HG03558 (cell line): ENCODE data around the gene TMEM132A.

ENCODE experiments used
- ATAC-seq: cut with Tn5 transposase; IDR thresholded peaks from one replicate; pipeline ENCODE4 v1.9.1; 2021; ENCODE audit warnings: moderate number of reproducible peaks; ENCODE audit not compliant: unreplicated experiment; ENCODE audit errors: extremely low read depth

Gene TMEM132A

GRCh38 chr11:60978546-60979380 is 54.5 kb downstream of the TMEM132A start:
- ATAC-seq: no peak

DNA sequence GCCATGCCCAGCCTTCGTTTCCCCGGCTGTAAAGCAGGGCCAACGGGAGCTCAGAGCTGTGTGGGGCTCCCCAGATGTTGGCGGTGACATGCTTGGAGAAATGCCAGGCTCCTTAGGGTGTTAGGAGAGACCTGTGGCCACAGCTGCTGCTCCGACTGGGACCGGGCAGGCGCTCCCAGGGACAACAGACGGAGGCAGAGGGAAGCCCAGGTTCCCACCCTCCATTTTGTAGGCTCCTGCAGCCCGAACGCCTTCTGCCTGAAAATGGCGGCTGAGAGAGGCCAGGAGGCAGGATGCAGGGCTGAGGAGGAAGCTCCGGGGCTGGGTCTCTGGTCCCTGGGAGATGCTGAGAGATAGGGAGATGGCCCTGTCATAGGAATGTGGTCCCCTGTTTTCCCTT is 57.3 kb downstream of the TMEM132A start:
- no peak for ATAC-seq

DNA sequence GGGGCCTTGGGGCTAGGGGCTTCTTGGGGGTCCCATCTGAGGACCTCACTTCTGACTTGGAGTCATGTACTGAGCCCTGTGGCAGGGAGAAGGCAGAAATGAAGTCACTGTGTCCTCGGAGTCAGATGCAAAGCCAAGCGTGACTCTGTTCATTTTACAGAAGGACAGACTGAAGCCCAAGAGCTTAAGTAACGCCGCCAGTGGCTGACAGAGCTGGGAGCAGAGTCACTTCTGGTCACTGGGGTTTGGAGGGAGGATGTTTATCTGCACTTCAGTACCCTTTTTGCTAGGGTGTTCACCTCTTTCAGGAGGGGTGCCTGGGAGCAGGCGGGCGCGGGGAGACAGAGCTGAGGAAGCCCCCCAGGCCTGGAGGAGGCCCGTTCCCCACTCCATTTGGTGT is 57.9 kb downstream of the TMEM132A start:
- no peak for ATAC-seq

GRCh38 chr11:60984149-60984548 is 59.9 kb downstream of the TMEM132A start:
- no peak for ATAC-seq

DNA sequence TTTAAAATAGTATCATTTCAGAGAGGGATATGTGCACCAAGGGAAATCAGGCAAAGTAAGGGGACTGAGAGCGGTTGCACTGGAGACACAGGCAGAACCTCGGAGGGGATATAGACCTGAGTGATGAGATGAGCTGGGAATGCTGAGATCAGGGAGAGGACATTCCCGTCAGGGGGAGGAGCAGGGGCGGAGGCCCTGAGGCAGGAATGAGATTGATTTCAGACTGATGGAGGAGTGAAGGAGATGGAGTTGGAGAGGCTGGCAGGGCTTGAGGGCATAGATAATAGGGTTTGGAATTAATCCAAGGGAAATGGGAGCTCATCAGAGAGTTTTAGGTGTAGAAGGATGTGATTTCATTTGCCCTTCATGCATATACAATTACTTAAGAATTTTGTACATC is 60.4 kb downstream of the TMEM132A start:
- no peak for ATAC-seq

DNA sequence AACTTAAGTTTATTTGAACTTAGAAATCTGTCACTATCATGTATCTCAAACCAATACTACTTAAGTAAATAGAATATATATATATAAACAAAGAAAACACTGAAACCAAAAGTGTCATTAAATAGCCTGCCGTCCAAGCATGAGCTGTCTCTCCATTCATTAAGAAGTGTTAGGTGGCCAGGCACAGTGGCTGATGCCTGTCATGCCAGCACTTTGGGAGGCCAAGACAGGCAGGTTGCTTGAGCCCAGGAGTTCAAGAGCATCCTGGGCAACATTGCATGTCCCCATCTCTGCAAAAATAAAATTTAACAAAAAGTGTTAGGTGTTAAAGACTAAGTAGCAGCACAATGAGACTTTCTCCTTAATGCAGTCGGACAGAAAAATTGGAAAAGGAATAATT is 61.2 kb downstream of the TMEM132A start:
- no peak for ATAC-seq

DNA sequence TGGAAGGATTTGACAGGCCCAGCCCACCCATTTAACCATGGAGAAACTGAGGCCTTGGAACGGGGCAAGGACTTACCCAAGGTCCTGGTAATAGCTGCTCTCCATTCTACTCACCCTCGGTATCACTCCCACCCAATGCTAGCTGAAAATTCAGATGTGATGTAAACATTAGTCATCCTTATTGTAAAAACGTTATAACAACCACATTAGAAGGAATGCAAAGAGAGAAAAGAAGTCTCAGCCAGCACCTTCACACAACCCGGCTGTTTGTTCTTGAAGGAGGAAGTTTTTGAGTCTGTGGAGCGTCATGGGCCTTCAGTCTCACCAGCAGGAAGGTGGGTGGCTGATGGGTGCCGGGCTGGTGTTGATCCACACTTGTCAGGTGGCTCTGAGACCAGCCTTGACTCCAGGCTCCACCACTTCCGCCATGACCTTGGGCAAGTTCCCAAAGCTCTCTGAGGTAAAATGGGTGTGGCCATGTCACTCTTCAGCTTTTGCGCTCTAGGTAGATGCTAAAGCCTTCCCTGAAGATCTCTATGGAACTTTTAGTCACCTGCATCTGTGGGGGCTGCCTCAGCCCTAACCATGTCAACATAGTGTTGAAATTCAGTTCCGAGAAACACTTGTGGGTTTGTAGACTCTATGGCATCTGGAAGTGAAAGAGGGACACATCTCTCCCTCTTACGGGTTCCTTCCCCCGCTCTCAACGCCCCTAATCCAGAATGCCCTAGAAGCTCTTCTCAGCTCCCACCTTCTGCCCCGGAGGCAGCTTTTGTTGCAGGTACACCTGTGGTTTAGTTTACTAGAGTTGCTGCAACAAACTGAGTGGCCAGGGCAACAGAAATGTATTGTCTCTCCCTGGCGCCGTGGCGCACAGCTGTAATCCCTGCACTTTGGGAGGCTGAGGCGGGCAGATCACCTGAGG is 62.0 kb downstream of the TMEM132A start:
- ATAC-seq: no peak
